Effector CD4-positive, alpha-beta T cell (primary cell): Measurements from ENCODE around the gene ADM5.

Experiments
- DNase-seq: peaks from one replicate; pipeline ENCODE4 v3.0.0-alpha.2; 2020

The ADM5 gene

DNA sequence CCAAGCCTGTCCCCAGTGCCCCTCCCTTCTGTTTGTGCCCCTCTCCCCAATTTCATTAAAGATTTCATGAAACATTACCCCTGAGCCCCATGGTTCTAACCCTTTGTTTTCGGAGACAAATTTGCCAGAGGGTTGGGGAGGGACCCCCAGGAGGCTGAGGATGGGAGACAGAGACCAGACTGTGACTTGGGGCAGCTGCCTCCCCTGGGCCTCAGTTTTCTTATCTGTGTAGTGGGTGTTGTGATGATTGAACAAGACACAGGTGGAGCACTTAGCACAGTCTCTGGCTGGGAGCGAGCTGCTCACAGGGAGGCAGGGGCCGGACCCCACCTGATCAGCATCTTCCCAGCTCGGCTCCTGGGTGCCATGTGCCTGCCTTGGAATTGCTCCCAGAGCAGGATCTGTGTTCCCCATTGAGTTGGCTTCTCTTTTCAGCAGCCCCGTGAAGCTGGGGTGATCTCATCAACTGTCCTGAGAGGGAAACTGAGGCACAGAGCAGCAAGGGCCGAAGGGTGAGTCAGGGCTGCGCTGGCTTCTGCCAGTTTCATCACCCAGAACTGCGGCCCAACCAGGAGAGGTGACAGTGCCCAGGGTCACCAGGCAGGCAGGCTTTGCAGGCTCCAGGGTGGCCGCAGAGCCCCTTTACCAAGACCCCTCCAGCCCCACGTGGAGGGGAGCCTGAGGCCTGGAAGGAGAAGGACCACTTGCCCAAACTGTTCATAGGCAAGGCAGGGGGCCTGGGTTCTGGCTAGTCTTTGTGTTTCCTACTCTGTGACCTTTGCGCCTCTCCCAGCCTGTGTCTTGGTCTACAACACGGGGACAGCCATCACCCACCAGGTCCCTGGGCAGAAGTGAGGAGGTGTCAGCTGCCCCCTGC is 30.6 kb upstream of the ADM5 start:
- DNase-seq, result no peak

DNA sequence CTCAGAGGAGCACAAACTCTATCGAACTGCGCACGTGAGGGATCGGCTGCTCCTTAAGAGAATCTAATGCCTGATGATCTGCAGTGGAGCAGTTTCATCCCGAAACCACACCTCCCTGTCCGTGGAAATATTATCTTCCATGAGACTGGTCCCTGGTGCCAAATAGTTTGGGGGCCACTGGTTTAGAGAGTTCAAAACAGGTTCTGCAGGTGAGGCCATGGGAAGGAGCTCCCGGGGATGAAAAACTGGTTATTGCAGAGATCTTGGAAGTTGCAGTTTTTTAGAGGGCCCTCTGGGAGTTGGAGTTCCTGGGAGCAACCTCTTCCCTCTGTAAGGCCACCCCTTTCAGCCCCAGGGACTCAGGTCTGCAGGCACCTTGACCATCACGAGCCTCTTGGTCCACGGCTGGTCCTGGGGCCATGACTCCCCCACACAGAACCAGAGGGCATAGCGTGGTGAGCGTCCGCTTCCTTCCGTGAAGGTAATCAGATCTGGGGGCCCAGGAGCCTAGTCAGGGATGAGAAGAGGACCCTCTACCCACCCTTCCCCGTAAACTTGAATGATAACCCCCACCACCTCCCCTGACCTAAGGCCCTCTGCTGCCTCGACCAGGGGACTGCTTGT is 28.9 kb upstream of the ADM5 start:
- no peak for DNase-seq

DNA sequence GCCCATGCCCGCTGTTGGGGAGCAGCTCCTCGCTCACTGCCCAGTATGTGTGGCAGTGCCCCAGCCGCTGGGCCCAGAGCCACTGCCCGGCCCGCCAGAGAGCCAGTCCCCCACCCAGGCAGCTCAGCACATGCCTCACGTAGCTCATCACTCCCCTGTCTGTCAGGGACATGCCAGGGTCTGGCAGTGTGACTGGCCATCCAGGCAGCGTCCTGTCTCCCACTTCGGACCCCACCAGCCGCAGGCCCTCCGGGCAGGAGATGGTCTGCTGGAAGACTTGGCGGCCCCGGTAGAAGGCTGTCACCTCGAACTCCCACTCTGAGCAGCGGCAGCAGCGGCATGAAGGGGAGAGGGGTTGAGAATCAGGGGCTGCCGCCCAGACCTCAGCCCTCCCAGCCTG is 27.4 kb upstream of the ADM5 start:
- DNase-seq, result no peak

DNA sequence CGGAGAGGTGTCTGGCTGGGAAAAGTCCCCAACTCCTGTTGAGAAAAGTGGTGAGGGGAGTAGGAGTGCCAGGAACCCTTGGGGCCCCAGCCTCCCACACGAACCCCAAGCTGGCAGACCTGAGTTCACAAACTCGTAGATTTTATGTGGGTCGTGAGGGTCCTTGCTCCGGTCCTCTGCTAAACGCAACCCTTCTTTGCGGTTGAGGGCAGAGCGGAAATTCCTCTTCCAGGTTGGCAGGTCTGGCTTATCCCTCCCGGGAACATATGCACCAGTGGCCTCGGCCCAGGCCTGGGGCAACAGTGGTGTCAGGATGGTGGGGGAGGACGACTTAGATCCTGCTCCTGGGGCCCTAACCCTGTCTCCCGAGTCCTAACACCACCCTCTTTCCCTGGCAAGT is 26.2 kb upstream of the ADM5 start:
- DNase-seq, result no peak

DNA sequence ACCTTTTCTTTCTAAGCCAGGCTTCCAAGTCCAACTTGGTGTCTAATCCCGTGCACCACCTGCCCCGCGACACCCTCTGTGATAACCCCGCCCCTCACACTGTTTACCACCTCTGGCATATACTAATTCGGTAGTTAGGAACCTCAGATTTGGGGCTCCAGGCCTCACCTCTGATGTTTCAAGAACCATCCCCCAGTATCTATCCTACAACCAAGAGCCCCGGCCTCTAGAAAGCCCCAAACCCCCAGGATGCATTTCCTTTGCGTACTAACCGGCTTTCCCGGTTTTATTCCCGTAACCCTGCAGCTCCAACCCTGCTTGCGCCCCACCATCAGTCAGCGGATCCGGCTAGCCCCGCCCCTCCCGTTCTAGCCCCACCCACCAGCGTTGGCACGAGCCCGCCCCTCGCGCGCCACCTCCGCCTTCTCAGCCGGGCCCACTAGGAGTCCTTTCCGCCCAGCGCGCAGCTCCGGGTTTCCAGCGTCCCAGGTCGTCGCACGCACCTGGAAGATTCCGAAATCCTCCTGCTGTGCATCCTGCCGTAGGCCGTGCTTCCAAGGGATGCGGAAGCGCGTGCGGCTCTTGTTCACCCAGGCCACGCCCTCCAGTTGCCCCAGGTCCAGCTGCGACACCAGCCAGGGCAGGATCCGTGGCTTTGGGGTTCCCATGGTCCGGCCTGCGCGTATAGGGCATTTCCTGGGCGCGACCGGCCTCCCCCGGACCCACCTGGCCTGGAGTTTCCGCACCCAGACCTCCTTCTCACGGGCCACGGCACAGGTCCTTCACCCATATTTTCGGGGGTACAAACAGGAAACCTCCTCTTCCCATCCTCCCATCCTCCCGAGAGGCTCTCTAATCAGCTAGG is 25.0 kb upstream of the ADM5 start:
- DNase-seq, result peak; percentile 90

DNA sequence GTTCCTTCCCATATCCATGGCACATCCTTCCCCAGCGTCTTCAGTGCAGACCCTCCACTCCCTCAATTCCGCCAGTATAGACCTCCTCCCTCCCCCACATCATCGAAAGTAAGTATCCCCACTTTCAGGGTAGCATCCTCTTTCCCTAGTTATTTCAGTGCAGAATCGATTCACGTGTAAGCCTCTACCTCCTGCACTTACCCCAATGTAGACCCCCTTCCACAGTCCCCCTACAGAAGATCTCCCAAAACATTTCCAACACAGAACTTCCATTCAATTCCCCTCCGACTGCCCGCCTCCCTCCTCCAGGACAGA is 24.4 kb upstream of the ADM5 start:
- DNase-seq, result no peak

DNA sequence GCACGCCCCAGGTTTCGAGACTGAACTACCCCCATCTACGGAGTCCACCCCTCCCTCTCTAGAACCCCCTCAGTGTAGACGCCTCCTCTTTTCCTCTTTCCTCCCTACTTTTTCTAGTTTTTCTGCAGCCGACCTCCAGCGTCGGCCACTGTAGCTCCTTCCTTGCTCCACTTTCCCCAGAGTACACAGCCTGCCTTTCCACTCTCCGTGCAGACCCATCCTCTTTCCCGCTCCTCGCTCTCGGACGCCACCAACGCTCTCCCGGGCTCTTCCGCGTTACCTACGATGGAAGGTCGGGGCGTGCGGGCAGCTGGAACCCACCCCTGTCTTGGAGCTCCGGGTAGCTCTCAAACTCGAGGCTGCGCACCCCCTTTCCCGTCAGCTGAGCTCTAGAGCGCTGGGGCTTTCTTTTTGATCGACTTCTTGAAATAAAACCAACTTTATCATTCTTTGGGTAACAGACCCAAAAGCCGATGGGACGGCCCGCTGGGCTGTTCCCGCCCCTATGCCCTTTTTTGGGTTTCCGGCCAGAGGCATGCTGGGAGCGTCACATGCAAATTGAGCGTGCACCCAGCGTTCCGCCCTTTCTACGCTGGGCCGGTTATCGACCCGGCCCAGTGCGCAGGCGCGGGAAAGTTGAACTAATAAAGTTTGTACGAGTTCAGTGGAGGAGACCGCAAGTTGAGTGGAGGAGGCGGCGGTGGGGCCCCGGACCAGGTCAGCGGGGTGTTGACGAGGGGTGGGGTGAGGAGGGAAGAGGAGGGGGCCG is 23.9 kb upstream of the ADM5 start, which contains the start of the genes BCL2L12 and IRF3:
TSS of gene BCL2L12 (plus strand) at position 583 of the 769 bp plus-strand sequence. CDS start 760 bp downstream, outside the sequence.
TSS of gene IRF3 (minus strand) at position 507 of the 769 bp plus-strand sequence. CDS start 1,019 bp downstream, outside the sequence.
- peak; percentile 100 for DNase-seq

DNA sequence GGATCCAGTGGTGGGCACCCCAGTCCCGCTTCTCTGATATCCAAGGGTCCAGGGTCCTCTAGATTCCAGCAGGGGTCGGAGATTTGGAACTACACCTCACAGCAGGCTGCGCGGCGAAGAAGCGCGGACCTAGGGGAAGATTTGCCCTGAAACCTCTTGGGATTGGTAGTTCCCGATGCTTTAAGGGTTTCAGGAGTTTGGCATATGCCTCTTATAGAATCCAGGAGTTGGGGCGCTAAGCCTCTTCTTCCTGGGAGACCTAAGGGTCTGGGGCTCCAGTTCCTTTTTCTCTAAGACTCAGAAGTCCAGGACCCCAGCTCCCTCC is 23.3 kb upstream of the ADM5 start:
- DNase-seq, result no peak

DNA sequence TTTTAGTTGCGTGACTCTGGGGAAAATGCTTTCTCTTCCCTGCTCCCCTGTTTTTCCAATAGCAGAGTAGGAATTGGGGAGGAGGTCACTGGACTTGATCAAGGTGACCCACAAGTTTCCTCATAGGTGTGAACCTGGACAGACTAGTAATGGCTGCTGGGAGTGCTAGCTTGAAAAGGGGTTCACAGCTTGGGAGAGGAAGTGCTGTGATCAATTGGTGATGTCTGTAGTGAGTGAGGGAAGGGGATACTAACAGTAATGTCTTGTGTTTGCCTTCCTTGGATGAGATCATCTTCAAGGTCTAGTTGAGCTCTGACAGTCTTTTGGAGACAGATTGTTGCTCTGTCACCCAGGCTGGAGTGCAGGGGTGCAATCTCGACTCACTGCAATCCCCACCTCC is 21.9 kb upstream of the ADM5 start:
- DNase-seq, result no peak

DNA sequence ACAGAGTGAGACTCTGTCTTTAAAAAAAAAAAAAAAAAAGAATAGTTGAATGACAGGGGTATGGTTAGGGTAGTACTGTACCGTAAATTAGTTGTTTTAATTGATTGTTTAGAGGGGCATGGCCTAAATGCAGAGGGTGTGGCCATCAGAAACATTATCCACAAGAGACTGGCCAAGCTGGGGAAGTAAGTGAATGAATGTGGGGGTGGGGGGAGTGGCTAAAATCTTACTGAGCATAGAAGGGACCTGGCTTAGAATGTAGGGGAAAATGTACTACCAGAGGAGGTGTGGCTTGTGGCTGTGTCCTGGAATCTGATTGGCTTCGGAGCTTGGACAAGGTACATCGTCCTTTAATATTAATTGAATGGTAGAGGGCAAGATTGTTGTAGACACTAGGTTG is 19.9 kb upstream of the ADM5 start:
- no peak for DNase-seq

DNA sequence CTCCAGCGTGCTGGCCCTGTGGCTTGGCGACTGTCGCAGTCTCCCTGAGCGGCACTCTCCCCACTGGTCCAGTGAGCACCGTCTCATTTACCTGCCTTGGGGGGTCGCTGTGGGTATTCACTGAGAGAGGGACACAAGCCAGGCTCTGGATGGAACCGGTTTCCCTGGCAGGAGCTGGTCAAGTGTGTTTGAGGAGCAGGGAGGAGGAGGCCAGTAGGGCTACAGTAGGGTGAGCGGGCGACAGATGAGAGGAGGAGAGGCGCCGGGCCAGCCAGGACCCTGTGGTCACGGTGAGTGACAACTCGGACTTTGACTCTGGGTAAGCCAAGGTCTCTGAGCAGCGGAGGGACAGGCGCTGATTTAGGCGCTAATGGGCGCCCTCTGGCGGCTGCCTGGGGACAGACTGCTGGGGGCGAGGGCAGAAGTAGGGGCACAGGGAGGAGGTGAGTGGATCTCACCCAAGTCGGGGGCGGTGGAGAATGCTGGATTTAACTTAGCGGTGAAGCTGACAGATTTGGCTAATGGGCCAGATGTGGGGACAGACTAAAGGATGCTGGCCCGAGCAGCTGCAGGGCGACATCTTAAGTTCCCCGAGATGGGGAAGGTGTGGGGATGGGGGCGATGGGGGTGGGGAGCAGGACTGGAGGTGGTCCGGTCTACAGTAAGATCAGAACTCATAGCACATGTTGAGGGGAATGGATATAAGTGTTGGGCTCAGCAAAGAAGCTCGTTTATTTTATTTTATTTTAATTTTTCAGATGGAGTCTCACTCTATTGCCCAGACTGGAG is 17.1 kb upstream of the ADM5 start:
- peak; percentile 71 for DNase-seq

DNA sequence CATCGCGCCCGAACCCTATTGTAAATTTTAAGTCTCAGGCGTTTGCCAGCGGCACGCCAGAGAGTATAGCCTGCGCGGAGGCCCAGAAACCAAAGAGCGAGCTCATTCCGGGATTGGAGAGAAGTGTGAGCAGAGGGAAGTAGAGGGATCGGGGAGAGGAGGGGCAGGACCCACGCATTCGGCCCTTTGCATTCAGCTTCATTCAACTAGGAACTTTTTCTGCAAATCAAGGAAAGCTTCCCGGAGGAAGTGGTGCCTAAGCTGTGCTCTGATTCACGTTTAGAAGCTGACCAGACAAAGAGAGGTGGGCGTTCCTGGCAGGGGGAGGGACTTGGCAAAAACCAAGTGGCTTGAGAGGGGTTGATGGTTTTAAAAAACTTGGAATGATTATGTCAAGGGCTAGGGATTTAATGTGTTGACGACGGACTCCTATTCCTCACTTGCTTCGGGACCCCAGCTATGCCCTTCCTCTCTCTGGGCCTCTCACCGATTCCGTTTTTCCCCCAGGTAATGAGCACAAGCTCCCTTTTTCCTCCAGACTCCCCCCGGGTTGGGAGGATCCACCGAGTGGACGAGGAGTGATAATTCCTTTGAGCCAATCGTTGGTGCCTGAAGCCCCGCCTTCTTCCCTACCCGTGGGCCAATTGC is 13.1 kb upstream of the ADM5 start:
- DNase-seq, result no peak

DNA sequence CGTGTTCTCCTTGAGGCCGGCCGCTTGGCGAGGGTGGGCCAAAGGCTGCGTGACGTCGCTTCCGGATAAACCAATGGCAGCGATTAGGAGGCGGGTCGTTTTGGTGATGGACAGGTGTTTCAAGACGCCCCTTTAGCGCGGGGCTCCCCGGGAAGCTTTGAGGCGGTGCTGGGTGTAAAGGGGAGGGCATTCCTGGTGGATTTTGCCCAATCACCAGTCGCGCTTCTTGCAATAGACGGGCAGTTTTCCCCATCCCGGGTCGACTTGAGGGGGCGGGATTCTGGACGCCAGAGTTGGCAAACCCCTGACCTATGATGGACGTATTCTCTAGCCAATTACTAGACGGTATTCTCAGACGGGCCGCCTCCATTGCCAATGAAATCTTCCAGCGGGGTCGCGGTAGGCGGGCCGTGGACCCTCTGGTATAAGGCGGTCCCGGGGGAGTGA is 12.6 kb upstream of the ADM5 start:
- peak; percentile 96 for DNase-seq

DNA sequence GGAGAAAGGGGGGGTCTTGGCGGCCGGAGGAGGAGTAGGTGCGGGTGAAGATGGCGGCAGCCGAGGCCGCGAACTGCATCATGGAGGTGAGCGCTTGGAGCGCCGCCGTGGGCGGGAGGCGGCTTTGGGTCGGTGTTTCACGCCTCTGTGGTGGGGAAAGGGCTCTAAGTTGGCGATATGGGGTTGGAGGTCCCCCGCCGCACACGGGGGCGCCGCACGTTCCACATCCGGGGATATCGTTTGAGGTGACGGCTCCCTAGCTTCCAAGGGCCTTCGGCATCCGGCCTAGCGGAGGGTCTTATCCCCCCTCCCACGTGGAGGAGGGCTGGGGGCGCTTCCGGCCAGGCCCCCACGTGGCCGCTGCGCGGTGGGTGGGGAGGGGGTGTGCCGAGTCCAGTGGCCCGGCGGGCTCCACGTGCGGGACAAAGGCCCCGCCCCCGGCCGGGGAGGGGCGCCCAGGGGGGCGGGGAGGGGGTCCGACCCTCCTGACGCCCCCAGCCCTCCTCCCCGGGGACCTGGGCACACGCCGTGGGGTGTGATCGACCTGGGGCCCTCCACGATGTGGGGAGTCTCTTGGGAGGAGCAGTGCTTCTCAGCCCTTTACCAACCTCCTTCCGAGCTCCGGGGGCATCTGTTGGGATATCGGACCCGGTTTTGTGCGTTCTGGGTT is 12.0 kb upstream of the ADM5 start, which contains the start of gene PRMT1:
TSS of gene PRMT1 (plus strand) at position 41 of the 670 bp plus-strand sequence. CDS start at position 51, 10 bp downstream.
- peak; percentile 42 for DNase-seq

DNA sequence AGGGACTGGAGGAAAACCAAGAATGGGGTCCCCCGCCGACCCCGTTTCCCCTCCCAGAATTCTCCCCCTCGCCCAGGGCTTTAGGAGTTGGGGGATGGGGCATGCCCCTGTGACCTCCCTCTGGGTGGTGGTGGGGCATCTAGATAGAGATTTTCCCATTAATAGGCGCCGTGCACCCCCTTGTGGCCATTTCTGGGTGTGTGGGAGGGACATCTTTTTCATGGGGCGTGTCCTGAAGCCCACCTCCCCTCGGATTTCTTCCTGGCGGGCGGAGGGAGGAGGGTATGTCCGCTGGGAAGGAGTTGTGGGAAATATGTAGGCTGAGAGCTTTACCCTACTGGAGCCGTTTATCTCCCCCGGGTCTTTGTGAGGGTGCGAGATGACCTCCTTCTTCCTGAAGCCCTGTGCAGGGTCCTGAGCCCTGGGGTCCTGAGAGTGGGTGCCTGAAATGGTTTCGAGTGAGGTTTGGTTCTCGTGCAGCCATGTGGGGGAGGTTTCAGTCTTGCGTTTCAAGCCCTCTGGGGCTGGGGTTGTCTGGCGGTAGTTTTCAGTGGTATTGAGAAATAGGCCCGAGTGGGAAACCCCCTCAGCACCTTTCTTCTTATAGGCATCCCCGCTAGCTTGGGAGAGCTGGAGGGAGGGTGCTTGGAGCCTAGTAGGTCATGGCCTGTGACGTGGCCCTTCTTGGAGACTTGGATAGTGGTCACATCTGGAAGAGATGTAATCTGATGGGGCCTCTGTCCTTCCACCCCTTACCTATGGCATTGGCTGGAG is 11.3 kb upstream of the ADM5 start:
- DNase-seq, result peak; percentile 75

DNA sequence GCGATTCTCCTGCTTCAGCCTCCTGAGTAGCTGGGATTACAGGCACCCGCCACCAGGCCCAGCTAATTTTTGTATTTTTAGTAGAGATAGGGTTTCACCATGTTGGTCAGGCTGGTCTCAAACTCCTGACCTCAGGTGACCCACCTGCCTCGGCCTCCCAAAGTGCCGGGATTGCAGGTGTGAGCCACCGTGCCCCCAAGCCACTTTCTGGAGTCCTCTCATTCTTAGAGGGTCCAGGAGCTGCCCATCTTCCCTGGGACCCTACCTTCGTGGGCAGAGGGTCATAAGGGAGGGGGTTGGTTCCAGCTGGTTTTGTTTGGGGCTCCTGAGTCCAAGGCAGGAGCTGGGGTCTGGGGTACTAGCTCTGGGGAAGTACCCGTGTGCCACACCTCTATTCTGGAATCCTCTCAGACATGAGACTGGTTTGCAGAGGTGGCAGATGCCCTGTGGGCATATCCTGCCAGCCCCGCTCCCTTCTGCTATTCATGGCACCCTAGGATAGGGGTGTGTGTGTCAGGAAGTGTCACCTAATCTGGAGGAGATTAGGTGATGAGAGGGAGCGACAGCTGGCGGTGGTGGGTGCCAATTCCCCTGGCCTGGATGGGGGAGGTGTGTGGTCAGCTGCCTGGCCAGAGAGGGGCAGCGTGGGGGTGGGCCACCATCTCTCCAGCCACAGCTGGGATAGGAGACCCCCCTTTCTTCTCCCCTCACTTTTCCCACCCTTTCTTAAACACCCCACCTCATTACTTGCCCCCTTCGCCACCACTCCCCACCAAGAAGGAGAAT is 10.2 kb upstream of the ADM5 start:
- DNase-seq, result no peak

DNA sequence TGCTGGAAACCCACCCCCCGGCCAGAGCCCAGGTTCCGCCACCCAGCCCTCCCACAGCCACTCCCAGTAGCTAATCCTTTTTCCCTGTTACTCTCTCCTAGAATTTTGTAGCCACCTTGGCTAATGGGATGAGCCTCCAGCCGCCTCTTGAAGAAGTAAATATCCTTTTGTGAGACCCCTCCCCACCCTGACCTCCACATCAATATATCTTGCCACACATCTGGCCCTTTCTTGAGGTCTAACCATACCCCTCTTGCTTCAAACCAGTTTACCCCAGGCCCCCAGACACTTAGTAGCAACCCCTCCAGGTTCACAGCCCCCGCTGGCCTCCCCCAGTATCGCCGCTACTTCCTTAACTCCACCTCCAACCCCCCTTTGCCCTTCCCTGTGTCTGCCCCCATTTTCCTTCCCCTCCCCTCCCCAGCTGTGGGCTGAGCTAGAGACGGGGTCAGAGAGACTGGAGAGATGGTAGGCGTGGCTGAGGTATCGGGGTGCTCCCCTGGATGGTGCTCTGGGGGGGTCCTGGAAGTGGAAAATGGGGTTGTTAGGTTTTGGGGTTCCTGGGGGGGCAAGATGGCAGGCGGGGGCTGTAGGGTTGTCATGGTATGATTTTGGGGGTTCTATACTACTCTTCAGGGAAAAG is 9.5 kb upstream of the ADM5 start:
- no peak for DNase-seq
